GM19452 (cell line): ENCODE results near the gene KRT74.

ENCODE experiments used
- ATAC-seq: cut with Tn5 transposase; IDR thresholded peaks from one replicate; pipeline ENCODE4 v1.9.1; 2021; ENCODE audit not compliant: unreplicated experiment

The KRT74 gene

GRCh38 chr12:52575948-52576347 lies 2.3 kb upstream of the KRT74 start:
- ATAC-seq = no peak

GRCh38 chr12:52575256-52575655 lies 1.6 kb upstream of the KRT74 start:
- no peak for ATAC-seq

GRCh38 chr12:52573306-52573705 lies 337 bp downstream of the KRT74 start:
- ATAC-seq = no peak

DNA sequence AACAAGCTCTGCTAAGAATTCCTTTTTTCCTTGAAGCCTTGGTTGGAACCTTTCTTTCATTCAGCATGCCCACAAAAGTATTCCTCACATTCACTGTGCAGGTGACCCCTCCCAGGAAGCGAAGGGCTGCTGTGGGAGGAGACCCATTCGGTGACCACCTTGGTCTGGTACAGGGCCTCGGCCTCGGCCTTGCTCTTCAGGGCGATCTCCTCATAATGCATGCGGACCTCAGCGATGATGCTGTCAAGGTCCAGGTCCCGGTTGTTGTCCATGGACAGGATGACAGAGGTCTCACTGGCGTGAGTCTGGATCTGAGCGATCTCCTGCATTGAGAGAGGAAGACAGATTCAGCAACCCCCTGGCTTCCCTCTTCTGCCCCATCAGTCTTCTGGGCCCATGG lies 3.1 kb downstream of the KRT74 start:
- ATAC-seq = no peak

DNA sequence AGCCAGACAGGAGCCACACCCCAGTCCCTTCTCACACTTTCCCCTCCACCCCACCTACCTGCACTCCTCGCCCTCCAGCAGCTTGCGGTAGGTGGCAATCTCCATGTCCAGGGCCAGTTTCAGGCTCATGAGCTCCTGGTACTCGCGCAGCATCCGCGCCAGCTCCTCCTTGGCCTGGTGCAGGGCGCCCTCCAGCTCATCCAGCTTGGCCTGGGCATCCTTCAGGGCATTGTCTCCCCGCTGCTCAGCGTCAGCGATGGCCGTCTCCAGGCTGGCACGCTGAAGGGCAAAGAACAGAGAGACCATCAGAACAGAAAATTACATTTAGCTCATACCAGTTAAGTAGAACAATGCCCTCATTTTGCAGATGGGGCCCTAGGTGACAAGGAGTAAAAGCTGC lies 5.5 kb downstream of the KRT74 start:
- ATAC-seq = no peak

DNA sequence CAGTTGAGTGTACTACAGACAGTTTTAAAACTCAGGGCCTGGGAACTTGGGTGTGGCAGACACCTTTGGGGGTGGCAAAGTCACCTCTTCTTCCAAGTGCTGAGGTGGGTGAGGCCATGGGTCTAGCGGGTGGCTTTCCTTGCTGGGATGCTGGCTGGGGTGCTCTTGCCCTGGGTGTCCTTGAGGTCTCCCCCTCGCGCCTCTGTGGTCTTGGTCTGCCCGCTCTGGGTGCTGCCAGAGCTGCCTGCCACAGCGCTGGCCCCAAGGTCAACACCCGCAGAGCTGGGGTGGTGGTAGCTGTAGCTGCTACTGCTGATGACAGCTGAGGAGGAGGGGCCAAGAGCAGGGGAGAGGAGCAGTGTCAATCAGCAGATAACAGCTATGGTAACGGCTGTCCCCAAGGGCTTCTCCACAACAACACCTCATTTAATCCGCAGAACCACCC lies 6.8 kb downstream of the KRT74 start:
- ATAC-seq = no peak

DNA sequence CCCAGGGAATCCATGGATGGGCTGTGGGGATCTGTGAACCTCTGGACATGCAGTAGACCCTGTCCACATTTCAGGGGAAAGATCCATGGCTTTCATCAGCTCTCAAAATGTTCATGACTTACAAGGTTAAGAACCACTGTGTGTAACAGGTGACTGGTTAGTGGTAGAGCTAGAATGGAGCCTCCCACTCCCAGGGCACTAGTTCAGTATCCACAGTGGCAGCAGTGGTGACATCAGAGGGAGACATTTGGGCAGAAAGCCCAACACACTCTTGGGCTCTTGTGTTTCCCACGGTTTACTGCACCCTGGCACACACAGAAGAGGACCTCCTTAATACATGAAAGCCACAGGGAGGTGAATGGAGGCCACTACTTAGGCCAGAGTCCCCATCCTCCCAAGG lies 9.1 kb downstream of the KRT74 start:
- ATAC-seq = no peak

- no peak for ATAC-seq
These were observed 11.7 kb downstream of the KRT74 start for GRCh38 chr12:52561880-52562449.

- no peak for ATAC-seq
These were observed 13.7 kb downstream of the KRT74 start for GRCh38 chr12:52559979-52560378.

GRCh38 chr12:52558781-52559445 lies 14.7 kb downstream of the KRT74 start:
- ATAC-seq = no peak

- no peak for ATAC-seq
These were observed 16.2 kb downstream of the KRT74 start for GRCh38 chr12:52557476-52557875.

DNA sequence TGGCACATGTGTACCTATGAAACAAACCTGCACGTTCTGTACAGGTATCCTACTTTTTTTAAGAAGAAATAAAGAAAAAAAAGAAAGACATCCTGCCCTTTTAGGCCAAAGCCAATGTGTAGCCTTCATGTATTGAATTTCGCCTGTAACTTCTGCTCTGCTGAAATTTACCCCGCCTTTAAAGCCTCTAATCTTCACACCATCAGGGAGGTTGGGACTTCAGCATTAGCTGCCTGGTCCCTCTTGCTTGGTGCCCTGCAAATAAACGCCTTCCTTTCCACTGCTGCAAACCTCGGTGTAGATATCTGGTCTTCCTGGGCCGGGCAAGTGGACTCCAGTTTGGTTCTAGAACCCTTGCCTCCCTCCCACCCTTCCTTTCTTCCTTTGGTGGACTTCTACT lies 18.1 kb downstream of the KRT74 start:
- no peak for ATAC-seq

- ATAC-seq = no peak
These were observed 20.9 kb downstream of the KRT74 start, which contains the start of gene KRT71 for GRCh38 chr12:52552681-52553195. Gene KRT71, minus strand, starts transcription at chr12:52553145. Its CDS starts 68 bp downstream, at chr12:52553077.

DNA sequence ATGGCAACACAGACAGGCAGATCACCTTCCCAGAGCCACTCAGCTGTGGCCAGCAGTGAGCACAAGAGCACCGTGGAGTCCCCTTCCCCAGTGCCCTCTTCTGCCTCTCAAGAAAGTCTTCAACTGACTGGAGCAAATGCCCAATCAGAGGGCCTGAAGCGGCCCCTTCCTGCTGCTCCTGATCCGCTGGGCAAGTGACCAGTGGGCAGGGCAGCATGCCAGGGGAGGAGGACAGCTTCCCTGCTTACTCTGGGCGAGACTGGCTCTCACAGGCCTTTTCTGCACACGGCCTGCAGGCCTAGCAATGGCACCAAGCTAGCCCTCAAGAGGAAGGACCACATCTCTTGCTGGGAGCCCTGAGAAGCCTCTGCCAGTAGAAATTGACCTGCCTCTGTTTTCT lies 21.6 kb downstream of the KRT74 start:
- no peak for ATAC-seq

GRCh38 chr12:52551216-52551865 lies 22.3 kb downstream of the KRT74 start:
- ATAC-seq = no peak

- ATAC-seq = no peak
These were observed 27.5 kb downstream of the KRT74 start for GRCh38 chr12:52546126-52546525.

DNA sequence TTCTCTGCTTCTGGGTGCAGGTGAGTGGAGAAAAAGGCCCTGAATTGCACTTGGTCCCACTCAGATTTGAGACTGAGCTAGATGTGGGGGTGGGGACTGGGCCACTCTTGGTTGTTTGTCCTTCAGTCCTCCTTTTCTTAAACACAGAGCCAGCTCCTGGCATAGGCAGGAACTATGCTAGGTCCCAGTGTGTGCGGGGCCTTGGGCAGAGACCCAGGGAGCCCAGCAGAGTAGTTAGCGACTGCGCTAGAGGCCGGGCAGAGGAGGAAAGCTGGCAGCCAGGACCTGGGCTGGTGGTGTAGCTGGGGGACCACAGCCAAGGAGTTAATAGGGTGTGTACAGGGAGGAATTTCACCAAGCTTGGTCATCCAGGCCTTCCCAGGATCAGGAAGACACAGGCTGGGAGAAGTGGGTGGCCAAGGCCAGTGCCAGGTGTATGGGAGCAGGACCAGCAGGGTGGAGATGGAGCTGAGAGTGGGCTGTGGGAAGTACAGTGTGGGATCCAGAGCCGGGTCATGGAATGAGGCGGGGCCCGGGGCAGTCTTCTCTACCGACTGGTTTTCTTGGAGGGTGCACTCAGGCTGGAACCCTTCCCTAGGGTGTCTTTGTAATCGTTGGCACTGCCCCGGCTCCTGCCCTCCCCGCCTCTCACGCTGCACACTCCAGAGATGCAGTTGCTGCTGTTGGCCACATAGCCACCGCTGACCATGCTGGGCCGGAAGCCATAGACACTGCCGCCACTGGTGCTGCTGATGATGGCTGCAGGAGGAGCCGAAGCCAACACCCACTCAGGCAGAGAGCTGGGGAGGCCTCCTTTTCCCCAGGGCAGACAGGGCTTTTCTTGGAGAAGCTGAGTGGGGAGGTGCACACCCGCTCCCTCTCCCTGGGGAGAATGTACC lies 29.4 kb downstream of the KRT74 start:
- no peak for ATAC-seq

DNA sequence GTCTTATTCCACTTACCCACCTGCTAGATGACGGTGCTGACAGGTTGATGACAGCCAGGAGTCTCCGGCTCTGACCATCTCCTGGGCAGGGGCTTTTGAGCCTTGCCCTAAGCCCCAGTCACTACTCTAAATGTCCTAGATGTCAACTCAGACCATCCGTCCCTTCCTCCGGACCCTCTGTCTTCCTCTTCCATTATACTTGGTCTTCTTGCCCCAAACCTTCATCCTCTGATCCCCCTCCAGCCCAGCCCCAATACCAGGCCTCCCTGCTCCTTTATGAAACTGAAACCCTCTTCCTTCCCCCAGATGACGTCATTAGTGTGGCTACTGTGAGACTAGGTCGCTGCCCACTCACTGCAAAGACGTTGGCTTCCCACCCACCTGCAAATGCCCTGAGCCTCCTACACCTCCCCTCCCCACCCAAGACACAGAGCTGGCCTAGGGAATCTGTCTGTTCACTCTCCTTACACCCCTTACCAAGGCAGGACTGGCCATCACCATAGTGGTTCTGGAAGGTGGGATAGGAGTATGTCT lies 30.8 kb downstream of the KRT74 start:
- no peak for ATAC-seq

- no peak for ATAC-seq
These were observed 31.5 kb downstream of the KRT74 start for GRCh38 chr12:52542157-52542556.

DNA sequence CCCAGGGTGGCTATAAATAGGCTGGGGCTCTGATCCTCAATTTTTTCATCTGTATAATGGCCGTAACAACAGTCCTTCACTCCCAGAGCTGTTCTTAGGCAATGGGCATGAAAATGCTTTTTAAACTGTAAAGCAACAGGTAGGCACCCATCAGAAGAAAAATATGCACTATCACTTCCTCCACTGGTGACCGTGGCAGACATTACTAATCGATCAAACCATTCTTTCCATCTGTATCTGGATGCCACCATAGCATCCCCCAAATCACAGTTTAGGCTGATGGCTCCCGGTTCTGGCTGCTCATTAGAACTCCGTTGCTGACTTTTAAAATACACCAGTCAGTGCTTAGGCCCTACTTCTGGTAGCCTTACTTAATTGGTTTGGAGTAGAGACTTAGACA lies 31.9 kb downstream of the KRT74 start:
- ATAC-seq = no peak

- ATAC-seq = no peak
These were observed 33.1 kb downstream of the KRT74 start for GRCh38 chr12:52540531-52540930.
